ENCODE results near the gene RABGGTB. TPM values are rescaled to one million over a fixed set of nuclear protein-coding genes. Genes with fewer than 3 reads are reported as not detected.

RABGGTB gene
- total and polyA plus RNA-seq, 9 of the 15 experiments (the other 6 are each of a cell fraction or from before 2014, with no cell fraction given) = 148 to 354 (median 206) TPM

- TF ChIP-seq, protein P1, sequence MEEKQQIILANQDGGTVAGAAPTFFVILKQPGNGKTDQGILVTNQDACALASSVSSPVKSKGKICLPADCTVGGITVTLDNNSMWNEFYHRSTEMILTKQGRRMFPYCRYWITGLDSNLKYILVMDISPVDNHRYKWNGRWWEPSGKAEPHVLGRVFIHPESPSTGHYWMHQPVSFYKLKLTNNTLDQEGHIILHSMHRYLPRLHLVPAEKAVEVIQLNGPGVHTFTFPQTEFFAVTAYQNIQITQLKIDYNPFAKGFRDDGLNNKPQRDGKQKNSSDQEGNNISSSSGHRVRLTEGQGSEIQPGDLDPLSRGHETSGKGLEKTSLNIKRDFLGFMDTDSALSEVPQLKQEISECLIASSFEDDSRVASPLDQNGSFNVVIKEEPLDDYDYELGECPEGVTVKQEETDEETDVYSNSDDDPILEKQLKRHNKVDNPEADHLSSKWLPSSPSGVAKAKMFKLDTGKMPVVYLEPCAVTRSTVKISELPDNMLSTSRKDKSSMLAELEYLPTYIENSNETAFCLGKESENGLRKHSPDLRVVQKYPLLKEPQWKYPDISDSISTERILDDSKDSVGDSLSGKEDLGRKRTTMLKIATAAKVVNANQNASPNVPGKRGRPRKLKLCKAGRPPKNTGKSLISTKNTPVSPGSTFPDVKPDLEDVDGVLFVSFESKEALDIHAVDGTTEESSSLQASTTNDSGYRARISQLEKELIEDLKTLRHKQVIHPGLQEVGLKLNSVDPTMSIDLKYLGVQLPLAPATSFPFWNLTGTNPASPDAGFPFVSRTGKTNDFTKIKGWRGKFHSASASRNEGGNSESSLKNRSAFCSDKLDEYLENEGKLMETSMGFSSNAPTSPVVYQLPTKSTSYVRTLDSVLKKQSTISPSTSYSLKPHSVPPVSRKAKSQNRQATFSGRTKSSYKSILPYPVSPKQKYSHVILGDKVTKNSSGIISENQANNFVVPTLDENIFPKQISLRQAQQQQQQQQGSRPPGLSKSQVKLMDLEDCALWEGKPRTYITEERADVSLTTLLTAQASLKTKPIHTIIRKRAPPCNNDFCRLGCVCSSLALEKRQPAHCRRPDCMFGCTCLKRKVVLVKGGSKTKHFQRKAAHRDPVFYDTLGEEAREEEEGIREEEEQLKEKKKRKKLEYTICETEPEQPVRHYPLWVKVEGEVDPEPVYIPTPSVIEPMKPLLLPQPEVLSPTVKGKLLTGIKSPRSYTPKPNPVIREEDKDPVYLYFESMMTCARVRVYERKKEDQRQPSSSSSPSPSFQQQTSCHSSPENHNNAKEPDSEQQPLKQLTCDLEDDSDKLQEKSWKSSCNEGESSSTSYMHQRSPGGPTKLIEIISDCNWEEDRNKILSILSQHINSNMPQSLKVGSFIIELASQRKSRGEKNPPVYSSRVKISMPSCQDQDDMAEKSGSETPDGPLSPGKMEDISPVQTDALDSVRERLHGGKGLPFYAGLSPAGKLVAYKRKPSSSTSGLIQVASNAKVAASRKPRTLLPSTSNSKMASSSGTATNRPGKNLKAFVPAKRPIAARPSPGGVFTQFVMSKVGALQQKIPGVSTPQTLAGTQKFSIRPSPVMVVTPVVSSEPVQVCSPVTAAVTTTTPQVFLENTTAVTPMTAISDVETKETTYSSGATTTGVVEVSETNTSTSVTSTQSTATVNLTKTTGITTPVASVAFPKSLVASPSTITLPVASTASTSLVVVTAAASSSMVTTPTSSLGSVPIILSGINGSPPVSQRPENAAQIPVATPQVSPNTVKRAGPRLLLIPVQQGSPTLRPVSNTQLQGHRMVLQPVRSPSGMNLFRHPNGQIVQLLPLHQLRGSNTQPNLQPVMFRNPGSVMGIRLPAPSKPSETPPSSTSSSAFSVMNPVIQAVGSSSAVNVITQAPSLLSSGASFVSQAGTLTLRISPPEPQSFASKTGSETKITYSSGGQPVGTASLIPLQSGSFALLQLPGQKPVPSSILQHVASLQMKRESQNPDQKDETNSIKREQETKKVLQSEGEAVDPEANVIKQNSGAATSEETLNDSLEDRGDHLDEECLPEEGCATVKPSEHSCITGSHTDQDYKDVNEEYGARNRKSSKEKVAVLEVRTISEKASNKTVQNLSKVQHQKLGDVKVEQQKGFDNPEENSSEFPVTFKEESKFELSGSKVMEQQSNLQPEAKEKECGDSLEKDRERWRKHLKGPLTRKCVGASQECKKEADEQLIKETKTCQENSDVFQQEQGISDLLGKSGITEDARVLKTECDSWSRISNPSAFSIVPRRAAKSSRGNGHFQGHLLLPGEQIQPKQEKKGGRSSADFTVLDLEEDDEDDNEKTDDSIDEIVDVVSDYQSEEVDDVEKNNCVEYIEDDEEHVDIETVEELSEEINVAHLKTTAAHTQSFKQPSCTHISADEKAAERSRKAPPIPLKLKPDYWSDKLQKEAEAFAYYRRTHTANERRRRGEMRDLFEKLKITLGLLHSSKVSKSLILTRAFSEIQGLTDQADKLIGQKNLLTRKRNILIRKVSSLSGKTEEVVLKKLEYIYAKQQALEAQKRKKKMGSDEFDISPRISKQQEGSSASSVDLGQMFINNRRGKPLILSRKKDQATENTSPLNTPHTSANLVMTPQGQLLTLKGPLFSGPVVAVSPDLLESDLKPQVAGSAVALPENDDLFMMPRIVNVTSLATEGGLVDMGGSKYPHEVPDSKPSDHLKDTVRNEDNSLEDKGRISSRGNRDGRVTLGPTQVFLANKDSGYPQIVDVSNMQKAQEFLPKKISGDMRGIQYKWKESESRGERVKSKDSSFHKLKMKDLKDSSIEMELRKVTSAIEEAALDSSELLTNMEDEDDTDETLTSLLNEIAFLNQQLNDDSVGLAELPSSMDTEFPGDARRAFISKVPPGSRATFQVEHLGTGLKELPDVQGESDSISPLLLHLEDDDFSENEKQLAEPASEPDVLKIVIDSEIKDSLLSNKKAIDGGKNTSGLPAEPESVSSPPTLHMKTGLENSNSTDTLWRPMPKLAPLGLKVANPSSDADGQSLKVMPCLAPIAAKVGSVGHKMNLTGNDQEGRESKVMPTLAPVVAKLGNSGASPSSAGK (IDR thresholded peaks at IDR 0.05) = peak; percentile 89
- TF ChIP-seq MBD2 (IDR thresholded peaks at IDR 0.05; ENCODE audit: borderline replicate concordance, low read depth) (peak; percentile 82), JUNB (CRISPR knock-in tag; conservative IDR thresholded peaks at IDR 0.05) (no peak), RBM22 (IDR thresholded peaks at IDR 0.05; ENCODE audit: low read depth, low read length, poor library complexity, severe bottlenecking) (no peak), ELF4 (CRISPR knock-in tag; IDR thresholded peaks at IDR 0.05) (0 out of 2 replicates have a peak, but pooled peaks have one; percentile 36), YY1 (IDR thresholded peaks at IDR 0.05; ENCODE audit: borderline replicate concordance in 1 of 3, control insufficient read depth in 1 of 3, extremely low read depth in 1 of 3, insufficient read depth in 3 of 3, insufficient read length in 1 of 3, insufficient replicate concordance in 2 of 3, low read depth in 1 of 3, low read length in 2 of 3) (peak in 2 of 3 experiments; percentile 34 to 75), E2F1 (CRISPR knock-in tag; IDR thresholded peaks at IDR 0.05) (0 out of 2 replicates have a peak, but pooled peaks have one; percentile 55), ZNF274 (IDR thresholded peaks at IDR 0.05; ENCODE audit: borderline replicate concordance, low read depth, low read length) (no peak), ZKSCAN3 (CRISPR knock-in tag; IDR thresholded peaks at IDR 0.05) (no peak), GTF2F1 (IDR thresholded peaks at IDR 0.05; ENCODE audit: low read depth, low read length) (peak; percentile 96)
- TF ChIP-seq, protein P2, sequence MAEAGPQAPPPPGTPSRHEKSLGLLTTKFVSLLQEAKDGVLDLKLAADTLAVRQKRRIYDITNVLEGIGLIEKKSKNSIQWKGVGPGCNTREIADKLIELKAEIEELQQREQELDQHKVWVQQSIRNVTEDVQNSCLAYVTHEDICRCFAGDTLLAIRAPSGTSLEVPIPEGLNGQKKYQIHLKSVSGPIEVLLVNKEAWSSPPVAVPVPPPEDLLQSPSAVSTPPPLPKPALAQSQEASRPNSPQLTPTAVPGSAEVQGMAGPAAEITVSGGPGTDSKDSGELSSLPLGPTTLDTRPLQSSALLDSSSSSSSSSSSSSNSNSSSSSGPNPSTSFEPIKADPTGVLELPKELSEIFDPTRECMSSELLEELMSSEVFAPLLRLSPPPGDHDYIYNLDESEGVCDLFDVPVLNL (CRISPR knock-in tag; IDR thresholded peaks at IDR 0.05; ENCODE audit: low read depth) = no peak
Observed at GRCh38 chr1:75785983-75786853, at the start of gene RABGGTB (continued).

Data from K562 (cell line).